ENCODE data around the gene CIB4.

- TF ChIP-seq ZC3H10 (CRISPR knock-in tag; IDR thresholded peaks at IDR 0.05), result no peak
- no peak for TF ChIP-seq PPARA (CRISPR knock-in tag; IDR thresholded peaks at IDR 0.05; ENCODE audit: borderline replicate concordance)
- no peak for TF ChIP-seq OSR1 (CRISPR knock-in tag; IDR thresholded peaks at IDR 0.05)
- no peak for TF ChIP-seq ZFP30 (CRISPR knock-in tag; IDR thresholded peaks at IDR 0.05)
- TF ChIP-seq PATZ1 (CRISPR knock-in tag; IDR thresholded peaks at IDR 0.05; ENCODE audit: borderline replicate concordance), result no peak
- TF ChIP-seq ESRRG (CRISPR knock-in tag; IDR thresholded peaks at IDR 0.05), result no peak
- TF ChIP-seq ISL1 (CRISPR knock-in tag; IDR thresholded peaks at IDR 0.05), result no peak
- TF ChIP-seq CREB5 (CRISPR knock-in tag; IDR thresholded peaks at IDR 0.05; ENCODE audit: low read depth), result no peak
- TF ChIP-seq TCF4 (CRISPR knock-in tag; IDR thresholded peaks at IDR 0.05; ENCODE audit: borderline replicate concordance), result no peak
- no peak for TF ChIP-seq GLIS3 (CRISPR knock-in tag; IDR thresholded peaks at IDR 0.05)
- TF ChIP-seq ARNTL (CRISPR knock-in tag; IDR thresholded peaks at IDR 0.05; ENCODE audit: borderline replicate concordance, low read depth), result no peak
Measured at GRCh38 chr2:26670931-26671460, 29.8 kb upstream of the CIB4 start.

Measured in SK-N-SH treated with all-trans-retinoic acid at 6 μM for 48 hours (cell line).